MCF 10A (cell line): ENCODE results near the gene RBM47. TPM values are rescaled to one million over a fixed set of nuclear protein-coding genes. Genes with fewer than 3 reads are reported as not detected.

Source experiments
- BruUV-seq: library from RNA; stranded (reverse); fragments of 400-500 nt; replicated peaks from 2 replicates; lab custom pipeline; 2021; lab: Mats Ljungman, UMichigan
- CTCF ChIA-PET: fragments of 300-600 bp; sonication (Branson Sonifier 250); formaldehyde crosslinking; extraction: SDS; loops from one replicate; lab custom pipeline; 2021; ENCODE audit warnings: antibody characterized with exemption, inconsistent platforms; lab: Yijun Ruan, JAX
- POLR2A ChIA-PET: fragments of 300-600, 350-650 bp; sonication (Branson Sonifier 250); formaldehyde crosslinking; extraction: SDS; loops from one replicate; lab custom pipeline; 2020; ENCODE audit warnings: antibody characterized with exemption, inconsistent platforms; lab: Yijun Ruan, JAX
- DNase-seq: peaks from one replicate; pipeline ENCODE4 v3.0.0-alpha.2; 2018; ENCODE audit not compliant: unreplicated experiment
- H3K27ac Mint-ChIP-seq: one replicate; pipeline ENCODE4 v1.8.0; 2022; ENCODE audit warnings: mild to moderate bottlenecking, low read depth, mixed read lengths; ENCODE audit not compliant: unreplicated experiment
- H3K27me3 Mint-ChIP-seq: one replicate; pipeline ENCODE4 v1.8.0; 2022; ENCODE audit warnings: mixed read lengths; ENCODE audit not compliant: insufficient read depth, unreplicated experiment
- H3K36me3 Mint-ChIP-seq: one replicate; pipeline ENCODE4 v1.8.0; 2022; ENCODE audit warnings: mild to moderate bottlenecking, moderate library complexity, mixed read lengths; ENCODE audit not compliant: insufficient read depth, unreplicated experiment
- H3K4me1 Mint-ChIP-seq: one replicate; pipeline ENCODE4 v1.8.0; 2022; ENCODE audit warnings: mixed read lengths; ENCODE audit not compliant: insufficient read depth, unreplicated experiment
- H3K4me3 Mint-ChIP-seq: one replicate; pipeline ENCODE4 v1.8.0; 2022; ENCODE audit warnings: mild to moderate bottlenecking, moderate library complexity, mixed read lengths; ENCODE audit not compliant: unreplicated experiment
- H3K9me3 Mint-ChIP-seq: one replicate; pipeline ENCODE4 v1.8.0; 2022; ENCODE audit warnings: mixed read lengths; ENCODE audit not compliant: unreplicated experiment
- intact Hi-C: fragments of 100-400 bp; cut with micrococcal nuclease; formaldehyde crosslinking; loops from 2 replicates; pipeline ENCODE4 v1.14.1; 2022
- total RNA-seq: library from RNA; stranded (reverse); gene quantifications from 2 replicates; pipeline ENCODE4 v1.2.3, GENCODE V29; 2022
- TF ChIP-seq, protein P1 (sequence below): fragments of 200-600 bp; IDR thresholded peaks from one replicate; pipeline ENCODE4 v1.8.0; 2022; ENCODE audit warnings: antibody characterized with exemption, mild to moderate bottlenecking; ENCODE audit not compliant: unreplicated experiment

Gene RBM47
- total RNA-seq, 1 experiment from 2014 or later, result 1.8 TPM

GRCh38 chr4:40482985-40483647, 146.5 kb downstream of the RBM47 start:
- Mint-ChIP-seq H3K4me3 (no peak overlapping the region), H3K27me3 (no peaks in the 10 kb centered on the region), H3K36me3 (no peaks in the 10 kb centered on the region), H3K4me1 (peaks cover 14% of the 10 kb centered on the region), H3K27ac (no peak overlapping the region), H3K9me3 (no peaks in the 10 kb centered on the region)
- TF ChIP-seq, protein P1, sequence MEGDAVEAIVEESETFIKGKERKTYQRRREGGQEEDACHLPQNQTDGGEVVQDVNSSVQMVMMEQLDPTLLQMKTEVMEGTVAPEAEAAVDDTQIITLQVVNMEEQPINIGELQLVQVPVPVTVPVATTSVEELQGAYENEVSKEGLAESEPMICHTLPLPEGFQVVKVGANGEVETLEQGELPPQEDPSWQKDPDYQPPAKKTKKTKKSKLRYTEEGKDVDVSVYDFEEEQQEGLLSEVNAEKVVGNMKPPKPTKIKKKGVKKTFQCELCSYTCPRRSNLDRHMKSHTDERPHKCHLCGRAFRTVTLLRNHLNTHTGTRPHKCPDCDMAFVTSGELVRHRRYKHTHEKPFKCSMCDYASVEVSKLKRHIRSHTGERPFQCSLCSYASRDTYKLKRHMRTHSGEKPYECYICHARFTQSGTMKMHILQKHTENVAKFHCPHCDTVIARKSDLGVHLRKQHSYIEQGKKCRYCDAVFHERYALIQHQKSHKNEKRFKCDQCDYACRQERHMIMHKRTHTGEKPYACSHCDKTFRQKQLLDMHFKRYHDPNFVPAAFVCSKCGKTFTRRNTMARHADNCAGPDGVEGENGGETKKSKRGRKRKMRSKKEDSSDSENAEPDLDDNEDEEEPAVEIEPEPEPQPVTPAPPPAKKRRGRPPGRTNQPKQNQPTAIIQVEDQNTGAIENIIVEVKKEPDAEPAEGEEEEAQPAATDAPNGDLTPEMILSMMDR, result no peak
- no TSS peak for BruUV-seq
- intact Hi-C loops, result no loop called here
- no peak for DNase-seq
- ChIA-PET POLR2A (interaction anchor here (0.7 to 1.3 kb wide), 4 partner anchors 8 to 33 kb away, joined by 3 to 5 read pairs (median 3); no protein-coding TSS in a partner anchor), CTCF (no interaction called here)

DNA sequence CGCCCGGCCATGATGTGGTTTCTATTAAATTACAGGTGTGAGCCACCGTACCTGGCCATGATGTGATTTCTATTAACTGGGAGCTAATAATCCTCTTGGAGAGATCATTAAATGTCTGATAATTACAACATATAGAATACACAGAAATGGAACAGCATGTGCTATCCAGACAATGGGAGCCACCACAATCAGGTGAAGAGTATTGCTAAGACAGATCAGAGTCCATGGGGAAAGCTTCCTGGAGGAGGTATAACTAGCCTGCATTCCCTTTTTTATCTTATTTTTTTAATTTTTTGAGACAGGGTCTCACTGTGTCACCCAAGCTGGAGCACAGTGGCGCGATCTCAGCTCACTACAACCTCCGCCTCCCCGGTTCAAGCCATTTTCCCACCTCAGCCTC, 147.7 kb downstream of the RBM47 start:
- DNase-seq, result no peak
- no peak overlapping the region for H3K4me3 Mint-ChIP-seq
- no peak overlapping the region for H3K27ac Mint-ChIP-seq
- intact Hi-C loops, result no loop called here
- ChIA-PET CTCF (no interaction called here), POLR2A (interaction anchor here (0.7 to 1.2 kb wide), 2 partner anchors 8 to 13 kb away, joined by 3 to 5 read pairs; no protein-coding TSS in a partner anchor)
- H3K9me3 Mint-ChIP-seq, result no peaks in the 10 kb centered on the region
- H3K36me3 Mint-ChIP-seq, result no peaks in the 10 kb centered on the region
- TF ChIP-seq, protein P1, result no peak
- no TSS peak for BruUV-seq
- no peaks in the 10 kb centered on the region for H3K27me3 Mint-ChIP-seq
- H3K4me1 Mint-ChIP-seq, result peaks cover 14% of the 10 kb centered on the region

DNA sequence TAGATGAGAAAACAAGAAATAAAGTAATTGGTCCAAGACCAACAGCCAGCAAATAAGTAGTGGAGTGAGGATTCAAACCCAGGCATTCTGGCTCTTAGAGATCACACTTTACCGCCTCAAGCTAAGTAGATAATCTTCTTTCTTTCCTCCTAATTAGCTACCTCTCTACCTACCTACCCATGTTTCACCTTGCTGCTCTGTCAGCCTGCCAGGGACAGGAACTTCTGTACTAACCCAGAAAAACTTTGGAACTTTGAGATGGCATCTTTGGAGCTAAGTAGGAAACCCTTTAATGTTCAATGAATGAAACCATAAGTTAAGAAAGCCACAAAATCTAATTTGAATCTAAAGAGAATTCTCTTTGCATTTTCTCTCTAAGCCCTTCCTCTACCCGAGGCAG, 149.4 kb downstream of the RBM47 start:
- H3K27me3 Mint-ChIP-seq, result no peaks in the 10 kb centered on the region
- no TSS peak for BruUV-seq
- intact Hi-C loops, result no loop called here
- DNase-seq, result no peak
- peaks cover 7% of the 10 kb centered on the region for H3K4me1 Mint-ChIP-seq
- H3K27ac Mint-ChIP-seq, result no peak overlapping the region
- ChIA-PET POLR2A (interaction anchor here (0.6 kb wide), 1 partner anchor 95 kb away, joined by 3 read pairs; no protein-coding TSS in a partner anchor), CTCF (interaction anchor here (1.1 to 1.2 kb wide), 2 partner anchors 11 to 163 kb away, joined by 3 to 4 read pairs; no protein-coding TSS in a partner anchor)
- H3K4me3 Mint-ChIP-seq, result no peak overlapping the region
- no peaks in the 10 kb centered on the region for H3K9me3 Mint-ChIP-seq
- H3K36me3 Mint-ChIP-seq, result no peaks in the 10 kb centered on the region
- TF ChIP-seq, protein P1, result no peak

GRCh38 chr4:40479378-40479777, 150.3 kb downstream of the RBM47 start:
- ChIA-PET POLR2A (no interaction called here), CTCF (interaction anchor here (0.6 to 1.2 kb wide), 2 partner anchors 16 to 162 kb away, joined by 4 to 5 read pairs; no protein-coding TSS in a partner anchor)
- DNase-seq, result no peak
- Mint-ChIP-seq H3K36me3 (no peaks in the 10 kb centered on the region), H3K4me3 (no peak overlapping the region), H3K27ac (no peak overlapping the region), H3K9me3 (no peaks in the 10 kb centered on the region), H3K4me1 (peaks cover 2% of the 10 kb centered on the region), H3K27me3 (no peaks in the 10 kb centered on the region)
- TF ChIP-seq, protein P1, result no peak
- intact Hi-C loops, result no loop called here
- BruUV-seq, result no TSS peak
